AML-193 (cell line): ENCODE measurements around the gene MYH10.

Source experiments
- DNase-seq, 2 experiments: peaks; one replicate each; lab custom pipeline; 2025; lab: John Stamatoyannopoulos, UW

Gene MYH10

DNA sequence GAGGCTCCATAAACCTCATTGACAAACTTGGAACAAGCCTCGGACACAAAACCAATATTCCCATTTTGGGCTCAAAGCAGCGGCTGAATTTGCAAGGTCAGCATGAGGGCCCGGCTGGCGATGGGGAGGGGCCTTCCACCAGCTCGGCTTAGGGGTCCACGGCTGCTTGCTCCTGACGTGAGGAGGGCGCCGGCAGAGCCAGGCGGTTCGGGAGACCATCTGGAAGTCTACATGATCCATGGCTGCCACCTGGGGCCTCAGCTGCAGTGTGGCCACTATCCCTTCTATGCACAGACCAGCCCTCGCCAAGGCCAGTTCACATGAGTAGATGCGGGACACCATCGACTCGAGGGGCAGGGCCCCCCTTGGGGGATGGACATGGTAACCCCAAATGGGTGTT is 155.7 kb downstream of the MYH10 start:
- no peak for DNase-seq

DNA sequence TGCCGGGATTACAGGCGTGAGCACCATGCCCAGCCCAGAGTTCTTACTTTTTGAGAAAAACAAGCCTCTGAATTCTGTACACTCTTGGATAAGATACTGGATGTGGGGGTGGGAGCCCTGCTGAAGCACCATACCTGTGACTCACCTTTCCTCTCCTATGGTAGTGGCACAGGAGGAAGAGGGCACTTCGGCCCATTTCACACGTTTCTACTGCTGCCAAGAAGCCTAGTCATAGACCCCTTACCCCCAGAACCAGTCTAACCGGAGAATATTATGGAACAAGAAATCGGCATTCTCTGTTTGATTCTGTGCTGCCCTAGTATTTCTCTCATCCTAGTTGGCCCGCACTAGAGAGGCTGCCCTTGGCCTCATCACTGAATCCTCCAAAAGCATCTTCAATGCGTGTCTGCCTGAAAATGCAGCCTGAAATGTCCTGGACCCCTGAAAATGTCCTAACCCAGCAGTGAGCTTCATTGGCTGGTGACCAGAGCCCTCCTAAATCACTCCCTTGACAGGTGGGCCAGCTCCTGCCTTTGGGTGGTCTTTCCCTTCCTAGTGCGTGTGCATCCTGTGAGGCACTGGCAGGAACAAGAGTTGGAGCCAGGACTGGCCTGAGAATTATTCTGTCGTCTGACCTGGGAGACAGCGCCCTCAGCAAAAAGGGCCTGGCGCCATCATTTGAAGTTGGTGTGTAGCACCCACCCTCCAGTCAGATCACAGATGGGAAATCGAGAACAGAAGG is 156.9 kb downstream of the MYH10 start:
- no peak for DNase-seq

DNA sequence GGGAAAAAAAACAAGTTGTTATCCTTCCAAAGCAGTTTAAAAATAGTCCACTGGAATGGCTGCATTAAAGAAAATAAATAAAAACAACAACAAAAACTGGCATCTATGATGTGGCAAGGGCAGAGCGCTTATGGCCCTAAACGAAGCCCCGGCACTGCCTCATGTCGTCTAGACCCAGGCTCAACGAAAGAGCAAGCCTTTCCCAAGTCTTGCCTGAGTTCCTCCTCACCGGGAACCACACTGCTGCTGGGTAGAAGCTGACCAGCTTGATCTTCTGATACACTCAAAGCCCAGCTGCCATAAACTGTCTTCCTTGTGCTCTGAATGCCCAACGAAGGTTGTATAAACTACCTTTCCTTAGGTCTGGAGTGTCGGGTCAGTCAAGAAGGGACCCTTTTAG is 157.9 kb downstream of the MYH10 start:
- DNase-seq: no peak

DNA sequence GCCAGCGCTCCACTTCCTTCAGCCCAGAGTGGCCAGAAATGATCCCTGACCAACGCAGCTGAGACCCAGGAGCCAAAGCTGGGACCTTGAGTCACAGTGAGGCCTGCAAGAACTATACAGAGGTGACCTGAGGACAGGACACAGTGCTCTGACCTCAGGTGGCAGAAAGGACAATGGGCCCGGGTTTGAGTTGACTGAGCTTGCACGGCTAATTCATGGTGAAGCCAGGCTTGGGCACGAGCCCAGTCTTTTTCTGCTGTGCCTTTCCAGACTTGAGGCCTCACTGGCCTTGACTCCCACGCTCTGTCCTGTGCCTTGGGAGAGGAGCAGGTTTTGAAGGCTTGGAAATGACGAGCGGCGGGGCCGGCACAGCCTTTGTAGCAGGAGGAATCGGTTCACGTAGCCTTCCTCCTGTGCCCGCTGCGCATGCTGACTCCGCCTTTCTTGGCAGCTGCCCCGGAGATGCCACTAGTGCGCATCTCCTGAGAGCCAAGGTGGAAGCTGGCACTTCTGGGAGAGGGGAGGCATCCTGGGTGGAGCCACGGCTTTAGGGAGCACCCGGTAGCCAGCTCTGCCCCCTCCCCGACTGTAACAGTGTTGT is 160.0 kb downstream of the MYH10 start:
- DNase-seq: no peak

DNA sequence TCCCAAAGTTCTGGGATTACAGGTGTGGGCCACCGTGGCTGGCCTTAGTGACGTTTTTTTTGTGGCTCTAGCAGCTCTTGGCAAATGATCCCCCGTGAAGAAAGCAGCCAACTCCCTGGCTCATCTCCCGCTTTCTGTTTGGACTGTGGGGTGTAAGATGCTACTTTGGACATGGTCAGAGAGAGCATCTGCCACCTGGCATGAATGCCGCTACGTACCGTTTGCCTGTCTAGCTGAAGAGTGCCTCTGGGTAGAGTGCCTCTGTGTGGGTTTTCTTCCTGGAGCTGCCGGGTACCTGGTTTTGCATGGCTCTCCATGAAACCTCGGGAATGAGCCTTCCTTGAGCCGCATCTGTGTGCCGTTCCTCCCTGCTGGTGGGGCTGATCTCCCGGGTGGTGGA is 160.6 kb downstream of the MYH10 start:
- no peak for DNase-seq

DNA sequence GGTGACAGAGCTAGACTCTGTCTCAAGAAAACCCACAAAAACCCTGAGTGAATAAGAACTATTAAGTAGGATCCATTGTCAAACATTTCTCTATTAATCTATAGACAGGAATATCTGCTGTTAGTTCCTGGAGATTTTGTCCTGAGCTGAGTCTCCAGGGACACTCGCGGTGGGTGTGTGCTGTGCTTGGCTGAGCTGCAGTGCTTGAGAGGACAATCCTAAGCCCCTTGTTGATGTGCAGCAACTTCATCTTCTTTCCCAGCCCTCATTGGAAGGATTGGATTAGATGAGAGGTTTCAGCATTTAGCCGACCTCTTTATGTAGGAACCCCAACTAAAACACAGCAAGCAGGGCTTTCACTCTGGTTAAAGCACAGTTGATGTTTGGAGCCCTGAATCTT is 161.5 kb downstream of the MYH10 start:
- no peak for DNase-seq

DNA sequence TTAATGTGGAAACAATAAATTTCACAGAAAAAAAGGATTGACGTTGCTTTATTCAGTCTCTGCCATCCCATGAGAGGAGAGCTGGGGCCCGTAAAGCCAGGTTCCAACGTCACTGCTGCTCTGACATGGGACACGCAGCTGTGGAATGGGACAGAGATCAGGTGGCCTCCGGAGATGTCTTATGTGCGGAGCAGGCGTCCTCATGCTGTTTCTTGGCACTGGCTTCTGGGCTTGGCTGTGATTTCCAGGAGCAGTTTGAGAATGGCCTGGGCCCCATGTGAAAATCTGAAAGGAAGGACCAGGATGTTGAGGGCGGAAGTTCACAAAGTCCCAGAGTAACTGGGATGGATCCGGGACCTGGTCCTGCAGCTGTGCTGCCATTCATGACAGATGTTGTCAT is 162.4 kb downstream of the MYH10 start:
- no peak for DNase-seq

DNA sequence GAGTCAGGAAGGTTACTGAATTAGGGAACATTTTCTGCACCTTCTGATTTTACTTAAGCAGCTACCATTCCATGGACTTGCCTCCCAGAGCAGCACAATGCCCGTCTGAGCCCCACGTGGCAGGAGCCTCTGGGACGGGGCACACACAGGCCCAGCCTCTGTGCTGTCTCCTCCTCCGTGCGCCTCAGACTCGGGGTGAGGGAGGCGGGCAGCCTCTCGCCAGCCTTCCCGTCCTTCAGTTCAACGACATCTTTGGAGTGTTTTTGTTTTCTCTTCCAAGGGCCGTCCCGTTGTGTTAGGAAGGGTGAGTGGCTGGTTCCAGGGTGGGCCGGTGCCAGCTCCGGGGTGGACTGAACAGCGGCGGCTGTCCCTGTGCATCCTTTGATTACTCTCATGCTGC is 163.0 kb downstream of the MYH10 start:
- no peak for DNase-seq

DNA sequence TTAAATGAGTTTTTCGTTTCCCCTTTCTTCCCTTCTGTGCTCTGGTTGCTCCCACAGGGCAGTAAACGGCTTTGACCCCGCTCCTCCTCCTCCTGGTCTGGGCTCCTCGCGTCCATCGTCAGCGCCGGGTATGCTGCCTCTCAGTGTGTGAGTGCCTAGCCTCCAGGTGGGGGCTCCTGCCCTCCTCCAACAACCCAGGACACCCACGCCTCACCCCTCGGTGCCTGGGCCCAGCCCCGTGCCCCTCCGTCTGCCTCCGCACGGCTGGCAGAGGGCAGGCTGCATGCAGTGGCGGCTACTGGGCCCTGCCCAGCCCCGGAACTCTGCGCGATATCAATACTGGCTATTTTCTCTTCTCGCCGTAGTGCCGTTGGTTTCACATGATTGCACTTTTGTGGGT is 163.7 kb downstream of the MYH10 start:
- no peak for DNase-seq

DNA sequence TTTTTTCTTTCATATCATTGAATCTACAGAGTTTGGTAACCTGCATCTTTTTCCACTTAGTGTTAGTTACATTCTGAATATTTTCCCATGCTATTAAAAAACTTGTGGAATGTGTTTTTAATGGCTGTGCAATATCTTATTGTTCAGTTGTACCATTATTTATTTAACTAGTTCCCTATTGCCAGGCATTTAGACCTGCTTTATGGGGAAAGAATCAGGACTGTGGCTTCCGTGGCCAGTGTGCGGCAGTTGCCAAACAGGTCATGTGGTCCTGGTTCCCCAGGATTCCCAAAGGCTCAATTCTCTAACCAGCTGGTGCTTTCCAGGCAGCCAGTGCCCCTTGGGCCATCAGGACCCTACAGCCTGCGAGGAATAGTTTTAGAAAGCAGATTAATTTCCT is 164.1 kb downstream of the MYH10 start:
- DNase-seq: no peak

DNA sequence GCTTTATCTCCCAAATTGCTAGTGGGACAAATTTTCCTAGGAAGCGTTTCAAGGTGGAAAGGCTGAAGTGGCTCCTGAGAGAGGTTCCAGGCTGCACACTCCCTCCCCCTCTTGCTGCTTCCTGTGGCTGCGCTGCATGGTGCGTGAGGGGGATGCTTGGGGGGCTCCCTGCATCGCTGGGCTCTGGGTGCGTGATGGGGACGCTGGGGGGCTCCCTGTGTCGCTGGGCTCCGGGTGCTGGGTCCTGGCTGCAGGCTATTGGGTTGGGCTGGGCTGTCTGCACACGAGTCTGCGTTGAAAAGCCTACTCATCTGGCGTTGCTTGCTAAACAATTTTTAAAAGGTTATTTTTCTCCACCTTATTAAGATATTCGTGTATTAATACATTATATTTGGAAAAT is 164.8 kb downstream of the MYH10 start:
- no peak for DNase-seq

DNA sequence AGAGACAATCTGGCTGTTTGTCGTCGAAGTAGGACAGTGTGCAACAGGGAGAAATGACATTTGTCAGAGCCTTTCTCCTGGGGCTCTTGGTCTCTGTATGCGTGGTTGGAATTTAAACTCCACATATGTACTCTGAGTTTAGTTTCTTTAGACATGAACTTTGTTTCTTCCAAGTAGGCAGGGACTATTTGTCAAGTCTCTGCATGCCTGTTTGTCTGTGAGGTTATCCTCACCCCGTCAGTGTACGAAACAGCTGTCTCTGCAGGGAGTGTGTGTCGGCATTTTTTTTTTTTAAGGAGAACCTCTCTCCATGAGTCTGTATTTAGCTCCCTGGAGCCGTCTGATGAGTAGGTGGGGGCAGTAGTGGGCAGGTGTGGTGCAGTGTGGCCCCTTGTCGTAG is 165.2 kb downstream of the MYH10 start:
- no peak for DNase-seq

DNA sequence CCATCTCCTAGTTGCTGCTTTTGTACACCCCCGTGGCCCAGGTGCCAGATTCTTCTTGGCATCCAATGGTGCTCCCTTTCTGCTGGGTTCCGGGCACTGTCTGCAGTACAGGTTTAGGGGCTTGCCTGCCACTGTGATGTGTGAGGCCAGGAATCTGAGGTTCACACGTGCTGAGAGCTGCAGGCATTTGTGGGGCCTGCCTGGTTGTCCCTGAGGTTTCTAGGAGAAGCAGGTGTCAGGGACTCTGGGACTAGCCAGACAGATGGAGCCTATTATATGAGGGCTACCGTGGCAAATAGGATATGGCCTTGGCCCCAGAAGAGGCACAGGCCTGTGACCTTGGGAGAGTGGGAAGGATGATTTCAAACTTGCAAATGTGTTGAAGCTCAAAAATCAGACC is 165.6 kb downstream of the MYH10 start:
- DNase-seq: no peak

DNA sequence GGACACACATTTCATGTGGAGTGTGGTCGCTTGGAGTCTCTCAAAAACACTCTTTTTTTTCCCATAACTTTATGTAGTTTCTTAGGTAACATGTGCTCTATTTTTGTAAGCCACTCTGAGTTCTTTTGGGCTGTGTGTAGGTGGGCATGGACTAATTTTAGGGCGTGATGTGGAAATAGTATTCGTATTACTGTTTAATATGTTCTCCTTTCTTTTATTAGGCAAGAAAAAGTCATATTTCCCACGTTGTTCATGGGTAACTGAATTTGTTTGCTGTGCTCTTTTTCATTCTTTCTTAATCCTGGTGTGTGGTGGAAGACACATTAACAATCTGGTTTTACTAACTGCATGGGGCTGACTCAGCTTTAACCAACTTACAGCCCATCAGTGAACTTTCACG is 167.4 kb downstream of the MYH10 start:
- no peak for DNase-seq

DNA sequence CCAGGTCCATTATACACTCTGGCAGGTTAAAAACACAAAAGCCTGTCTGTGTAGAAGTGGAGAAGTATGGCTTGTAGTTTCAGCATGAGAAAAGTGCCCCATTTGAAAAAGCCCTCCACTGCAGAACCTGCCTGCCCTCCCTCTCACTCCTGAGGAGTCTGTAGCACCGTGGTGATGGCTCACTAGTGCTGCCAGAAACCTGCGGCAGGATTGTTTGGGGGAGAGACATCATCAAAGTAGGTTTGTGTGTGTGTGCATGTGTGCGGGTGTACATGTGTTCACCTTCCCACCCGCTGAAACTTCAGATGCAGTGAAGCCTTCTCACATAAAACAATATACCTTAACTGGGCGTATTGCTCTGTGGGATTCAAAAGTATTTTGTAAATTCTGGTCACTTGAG is 168.0 kb downstream of the MYH10 start:
- DNase-seq: no peak

DNA sequence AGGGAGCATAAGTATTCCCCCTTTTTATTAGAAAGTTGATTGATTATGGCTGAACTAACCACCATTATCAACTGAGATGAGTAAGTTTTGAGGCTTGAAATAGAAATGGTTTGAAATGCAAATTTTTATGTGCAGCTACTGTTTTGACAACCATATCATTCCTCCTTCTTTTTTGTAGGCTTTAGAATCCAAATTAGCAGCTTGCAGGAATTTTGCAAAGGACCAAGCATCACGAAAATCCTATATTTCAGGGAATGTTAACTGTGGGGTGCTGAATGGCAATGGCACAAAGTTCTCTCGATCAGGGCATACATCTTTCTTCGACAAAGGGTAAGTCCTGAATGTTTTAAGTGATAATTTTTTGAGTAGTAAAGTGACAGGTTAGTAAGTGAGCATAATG is 170.7 kb downstream of the MYH10 start:
- no peak for DNase-seq

DNA sequence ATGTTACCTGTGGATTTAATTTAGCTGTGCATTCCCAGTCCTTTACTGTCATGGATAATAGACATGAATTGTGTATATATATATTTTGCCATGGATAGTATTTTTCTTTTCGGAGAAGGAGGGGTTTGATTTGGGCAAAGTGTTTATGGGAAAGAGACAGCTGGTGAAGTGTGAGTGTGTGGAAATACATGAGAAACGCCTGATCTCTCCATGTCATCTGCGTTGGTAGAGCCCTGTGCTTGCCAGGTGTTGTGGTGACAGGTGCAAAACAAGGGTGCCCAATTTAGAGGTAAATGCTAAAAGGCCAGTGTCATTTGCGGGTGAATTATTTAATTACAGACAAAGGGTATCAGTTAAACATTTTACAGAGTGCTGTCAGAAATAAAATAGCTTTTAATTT is 171.4 kb downstream of the MYH10 start:
- no peak for DNase-seq

DNA sequence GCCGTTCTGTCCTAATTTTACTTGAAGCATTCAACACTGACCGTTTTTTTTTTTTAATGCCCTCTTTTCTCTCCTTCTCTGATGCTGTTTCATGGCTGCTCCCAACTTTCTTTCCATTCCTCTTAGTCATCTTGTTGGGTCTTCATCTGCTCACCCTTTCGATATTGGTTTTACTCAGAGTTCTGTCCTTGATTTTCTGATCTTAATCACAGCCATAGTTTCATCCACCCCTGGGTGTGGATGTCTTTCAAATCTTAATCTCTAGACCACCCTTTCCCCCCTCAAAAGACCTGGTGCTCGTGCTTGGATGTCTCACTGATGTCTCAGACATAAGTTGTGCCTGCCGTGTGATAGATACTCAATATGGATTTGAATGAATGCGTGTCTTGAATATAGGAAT is 172.4 kb downstream of the MYH10 start:
- DNase-seq: no peak

DNA sequence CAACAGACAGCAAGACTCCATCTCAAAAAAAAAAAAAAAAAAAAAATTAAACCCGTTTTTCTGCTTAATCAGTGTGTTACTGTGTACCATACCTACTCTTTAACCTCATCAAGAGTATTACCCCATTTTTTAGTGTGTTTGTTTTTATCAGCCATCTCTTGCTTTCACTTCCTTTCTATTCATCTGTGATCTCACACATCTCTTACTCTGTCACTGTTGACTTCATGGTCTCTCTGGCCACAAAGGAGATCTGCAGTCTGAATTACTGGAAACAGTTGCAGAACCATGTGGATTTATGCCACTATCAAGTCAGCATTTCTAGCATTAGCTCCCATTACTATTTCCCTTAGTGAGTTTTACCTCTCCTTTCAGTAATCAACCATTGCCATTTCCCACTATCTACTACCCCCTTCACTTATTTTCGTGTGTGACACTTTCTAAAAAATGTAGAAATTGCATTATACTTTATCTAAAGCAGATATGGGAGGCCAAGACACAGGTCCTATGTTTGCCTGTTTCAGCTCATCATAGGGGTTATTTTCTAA is 174.8 kb downstream of the MYH10 start:
- DNase-seq: no peak

DNA sequence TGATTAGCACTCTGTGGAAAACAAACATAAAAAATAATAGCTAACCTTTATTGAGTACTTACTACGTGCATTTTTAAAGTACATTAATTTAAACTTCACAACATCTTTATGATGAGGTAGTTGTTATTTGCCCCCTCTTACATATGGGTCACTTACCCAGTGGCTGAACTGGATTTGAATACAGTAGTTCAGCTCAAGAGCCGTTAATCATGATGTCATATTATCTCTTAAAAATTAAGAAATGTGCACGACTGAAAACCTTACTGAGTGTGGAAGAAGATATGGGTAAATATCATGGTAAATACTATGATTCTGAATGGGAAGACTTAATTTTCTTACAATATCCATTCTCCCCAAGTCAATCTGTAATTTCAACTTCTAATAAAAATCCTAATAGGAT is 177.2 kb downstream of the MYH10 start:
- no peak for DNase-seq

DNA sequence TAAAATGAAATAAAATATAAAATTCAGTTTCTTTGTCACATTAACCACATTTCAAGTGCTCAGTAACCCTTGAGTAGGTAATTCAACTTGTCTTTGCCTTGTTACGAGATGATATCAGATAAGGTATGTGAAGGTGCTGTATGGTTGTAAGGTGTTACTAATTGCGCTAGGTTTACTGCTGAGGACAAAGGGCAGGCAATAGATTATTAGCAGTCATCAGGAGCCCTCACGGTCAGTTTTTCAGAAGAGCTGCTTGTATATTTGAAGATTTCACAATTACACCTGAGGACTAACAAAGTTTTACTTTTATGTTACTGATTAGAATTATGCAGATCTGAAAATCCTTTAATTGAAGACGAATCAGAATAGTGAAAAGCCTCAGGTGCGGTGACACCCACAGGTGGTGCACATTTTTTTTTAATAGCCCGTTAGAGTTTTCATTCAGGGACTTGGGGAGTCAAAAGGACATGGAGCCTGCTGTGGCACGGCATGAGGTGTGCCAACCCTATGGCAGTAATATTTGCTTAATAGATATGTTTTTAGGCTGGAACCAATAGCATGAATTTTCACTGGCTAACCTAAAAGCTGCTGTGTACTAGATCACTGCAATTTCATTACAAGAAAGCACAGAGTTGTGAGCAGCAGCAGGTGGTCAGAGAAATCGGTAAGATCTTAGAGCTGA is 178.5 kb downstream of the MYH10 start:
- no peak for DNase-seq

DNA sequence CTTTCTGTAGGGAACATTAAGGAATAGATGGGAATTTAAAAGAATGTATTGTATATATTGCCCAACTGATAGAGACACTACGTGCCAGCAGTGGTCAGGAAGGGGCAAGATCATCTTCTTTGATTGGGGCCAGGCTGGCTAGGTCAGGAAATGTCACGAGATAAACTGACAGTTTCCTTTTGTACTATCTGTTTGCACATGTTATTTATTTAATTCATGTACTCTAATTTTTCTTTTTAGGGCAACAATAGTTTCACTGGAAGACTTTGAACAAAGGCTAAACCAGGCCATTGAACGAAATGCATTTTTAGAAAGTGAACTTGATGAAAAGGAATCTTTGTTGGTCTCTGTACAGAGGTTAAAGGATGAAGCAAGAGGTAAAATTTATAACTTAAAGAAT is 182.2 kb downstream of the MYH10 start:
- no peak for DNase-seq

DNA sequence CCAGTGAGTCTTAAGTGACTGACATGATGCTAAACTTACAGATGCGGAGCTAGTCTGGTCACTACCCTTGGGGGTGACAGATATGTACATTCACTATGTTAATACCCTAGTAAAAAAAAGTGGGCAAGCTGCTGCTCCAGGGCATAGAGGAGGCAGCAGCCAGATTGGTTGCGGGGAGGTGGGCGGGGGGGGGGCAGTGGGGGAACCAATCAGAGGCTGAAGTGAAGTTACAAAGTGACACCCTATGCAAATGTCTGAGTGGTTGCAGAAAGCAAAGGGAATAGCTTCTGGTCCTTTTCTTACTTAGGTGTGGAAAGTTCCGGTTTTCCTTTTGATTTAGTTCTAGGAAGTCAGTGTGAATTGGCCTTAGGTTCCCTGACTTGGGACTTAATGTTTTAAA is 182.7 kb downstream of the MYH10 start:
- DNase-seq: no peak
